ENCODE results near the gene XYLB.

XYLB gene

GRCh38 chr3:38334142-38335055, 12.2 kb upstream of the XYLB start:
- no peak overlapping the region for H3K4me3 ChIP-seq (ENCODE audit: low read length)

GRCh38 chr3:38335263-38335662, 11.3 kb upstream of the XYLB start:
- no peak overlapping the region for H2AFZ ChIP-seq (ENCODE audit: low read depth, low read length)
- no peaks in the 10 kb centered on the region for H3K9me3 ChIP-seq (ENCODE audit: low read length)
- H3K36me3 ChIP-seq (ENCODE audit: insufficient read depth, low read length): no peaks in the 10 kb centered on the region
- no peak overlapping the region for H3K4me3 ChIP-seq (ENCODE audit: low read length)
- no peaks in the 10 kb centered on the region for H3K27me3 ChIP-seq (ENCODE audit: insufficient read depth, low read length)
- no peaks in the 10 kb centered on the region for H3K4me1 ChIP-seq (ENCODE audit: insufficient read depth, low read length)

More at GRCh38 chr3:38334142-38335055, 12.2 kb upstream of the XYLB start:
- no peaks in the 10 kb centered on the region for H3K27me3 ChIP-seq (ENCODE audit: insufficient read depth, low read length)
- H2AFZ ChIP-seq (ENCODE audit: low read depth, low read length): no peak overlapping the region
- no peaks in the 10 kb centered on the region for H3K9me3 ChIP-seq (ENCODE audit: low read length)
- no peaks in the 10 kb centered on the region for H3K4me1 ChIP-seq (ENCODE audit: insufficient read depth, low read length)
- H3K36me3 ChIP-seq (ENCODE audit: insufficient read depth, low read length): no peaks in the 10 kb centered on the region

GRCh38 chr3:38337703-38338102, 8.9 kb upstream of the XYLB start:
- H3K4me3 ChIP-seq (ENCODE audit: low read length): no peak overlapping the region
- no peaks in the 10 kb centered on the region for H3K27me3 ChIP-seq (ENCODE audit: insufficient read depth, low read length)
- no peaks in the 10 kb centered on the region for H3K4me1 ChIP-seq (ENCODE audit: insufficient read depth, low read length)
- H2AFZ ChIP-seq (ENCODE audit: low read depth, low read length): no peak overlapping the region
- H3K9me3 ChIP-seq (ENCODE audit: low read length): peaks cover 4% of the 10 kb centered on the region
- no peaks in the 10 kb centered on the region for H3K36me3 ChIP-seq (ENCODE audit: insufficient read depth, low read length)

GRCh38 chr3:38343797-38344594, 2.6 kb upstream of the XYLB start:
- H3K27me3 ChIP-seq (ENCODE audit: insufficient read depth, low read length): no peaks in the 10 kb centered on the region

GRCh38 chr3:38345879-38346586, 552 bp upstream of the XYLB start:
- Histone ChIP-seq H3K4me3 (ENCODE audit: low read length) (peak overlapping the region; percentile 74), H3K4me1 (ENCODE audit: insufficient read depth, low read length) (peaks cover 4% of the 10 kb centered on the region), H3K27me3 (ENCODE audit: insufficient read depth, low read length) (no peaks in the 10 kb centered on the region), H3K9me3 (ENCODE audit: low read length) (peaks cover 8% of the 10 kb centered on the region), H3K36me3 (ENCODE audit: insufficient read depth, low read length) (peaks cover 2% of the 10 kb centered on the region), H2AFZ (ENCODE audit: low read depth, low read length) (peak overlapping the region; percentile 87)

More at GRCh38 chr3:38343797-38344594, 2.6 kb upstream of the XYLB start:
- Histone ChIP-seq H3K4me1 (ENCODE audit: insufficient read depth, low read length) (peaks cover 4% of the 10 kb centered on the region), H2AFZ (ENCODE audit: low read depth, low read length) (no peak overlapping the region), H3K4me3 (ENCODE audit: low read length) (no peak overlapping the region), H3K9me3 (ENCODE audit: low read length) (peaks cover 5% of the 10 kb centered on the region), H3K36me3 (ENCODE audit: insufficient read depth, low read length) (no peaks in the 10 kb centered on the region)

GRCh38 chr3:38347421-38348200, 1.0 kb downstream of the XYLB start:
- Histone ChIP-seq H3K4me3 (ENCODE audit: low read length) (peak overlapping the region; percentile 74), H3K9me3 (ENCODE audit: low read length) (peaks cover 8% of the 10 kb centered on the region), H3K36me3 (ENCODE audit: insufficient read depth, low read length) (peaks cover 2% of the 10 kb centered on the region), H2AFZ (ENCODE audit: low read depth, low read length) (peak overlapping the region; percentile 87), H3K27me3 (ENCODE audit: insufficient read depth, low read length) (no peaks in the 10 kb centered on the region), H3K4me1 (ENCODE audit: insufficient read depth, low read length) (peaks cover 4% of the 10 kb centered on the region)

GRCh38 chr3:38348903-38349302, 2.3 kb downstream of the XYLB start:
- H3K36me3 ChIP-seq (ENCODE audit: insufficient read depth, low read length): peaks cover 2% of the 10 kb centered on the region
- peaks cover 4% of the 10 kb centered on the region for H3K4me1 ChIP-seq (ENCODE audit: insufficient read depth, low read length)
- H3K4me3 ChIP-seq (ENCODE audit: low read length): no peak overlapping the region
- H2AFZ ChIP-seq (ENCODE audit: low read depth, low read length): no peak overlapping the region
- no peaks in the 10 kb centered on the region for H3K27me3 ChIP-seq (ENCODE audit: insufficient read depth, low read length)
- peaks cover 8% of the 10 kb centered on the region for H3K9me3 ChIP-seq (ENCODE audit: low read length)

GRCh38 chr3:38349684-38350359, 3.2 kb downstream of the XYLB start:
- Histone ChIP-seq H3K36me3 (ENCODE audit: insufficient read depth, low read length) (peaks cover 2% of the 10 kb centered on the region), H3K9me3 (ENCODE audit: low read length) (peaks cover 8% of the 10 kb centered on the region), H3K4me1 (ENCODE audit: insufficient read depth, low read length) (peaks cover 4% of the 10 kb centered on the region), H3K4me3 (ENCODE audit: low read length) (no peak overlapping the region), H2AFZ (ENCODE audit: low read depth, low read length) (no peak overlapping the region), H3K27me3 (ENCODE audit: insufficient read depth, low read length) (no peaks in the 10 kb centered on the region)

DNA sequence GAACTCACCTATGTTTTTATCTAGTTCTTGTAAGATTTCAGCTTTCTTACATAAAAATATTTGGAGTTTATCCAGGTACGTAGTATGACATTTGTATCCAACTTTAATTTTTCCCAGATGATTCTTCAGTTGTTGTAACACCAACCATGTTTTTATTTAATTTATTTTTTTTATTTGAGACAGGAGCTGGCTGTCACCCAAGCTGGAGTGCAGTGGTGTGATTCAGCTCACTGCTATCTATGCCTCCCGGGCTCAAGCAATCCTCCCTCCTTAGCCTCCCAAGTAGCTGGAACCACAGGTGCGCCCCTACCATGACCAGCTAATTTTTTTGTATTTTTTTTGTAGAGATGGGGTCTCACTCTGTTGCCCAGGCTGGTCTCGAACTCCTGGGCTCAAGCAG, 6.6 kb downstream of the XYLB start:
- H3K27me3 ChIP-seq (ENCODE audit: insufficient read depth, low read length): no peaks in the 10 kb centered on the region
- no peak overlapping the region for H3K4me3 ChIP-seq (ENCODE audit: low read length)
- no peaks in the 10 kb centered on the region for H3K4me1 ChIP-seq (ENCODE audit: insufficient read depth, low read length)
- H2AFZ ChIP-seq (ENCODE audit: low read depth, low read length): no peak overlapping the region
- H3K36me3 ChIP-seq (ENCODE audit: insufficient read depth, low read length): peaks cover 5% of the 10 kb centered on the region
- H3K9me3 ChIP-seq (ENCODE audit: low read length): peaks cover 11% of the 10 kb centered on the region

DNA sequence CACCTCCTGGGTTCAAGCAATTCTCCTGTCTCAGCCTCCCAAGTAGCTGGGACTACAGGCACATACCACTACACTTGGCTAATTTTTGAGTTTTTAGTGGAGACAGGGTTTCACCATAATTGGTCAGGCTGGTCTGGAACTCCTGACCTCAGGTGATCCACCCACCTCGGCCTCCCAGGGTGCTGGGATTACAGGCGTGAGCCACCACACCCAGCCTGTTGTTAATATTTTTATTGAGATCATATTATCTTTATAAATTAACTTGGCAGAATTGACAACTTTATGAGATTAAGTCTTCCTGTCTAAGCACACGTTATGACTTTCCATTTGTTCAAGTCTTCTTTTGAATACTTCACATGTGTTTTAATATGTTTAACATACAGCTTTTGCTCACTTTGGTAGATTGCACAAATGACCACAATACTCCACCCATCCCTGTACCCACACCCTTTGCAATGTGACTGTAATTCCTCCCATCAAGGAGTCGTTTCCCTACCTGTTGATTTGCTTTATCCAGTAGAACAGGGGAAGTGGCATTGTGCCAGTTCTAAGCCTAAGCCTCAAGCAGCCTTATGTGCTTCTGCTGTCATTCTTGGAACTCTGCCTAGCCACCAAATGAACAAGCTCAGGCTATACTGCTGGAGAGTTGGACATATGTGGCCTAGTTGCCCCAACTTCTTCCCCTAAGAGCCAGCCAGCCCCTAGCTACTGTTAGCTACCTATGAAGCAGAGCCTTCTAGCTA, 8.2 kb downstream of the XYLB start:
- Histone ChIP-seq H3K4me1 (ENCODE audit: insufficient read depth, low read length) (no peaks in the 10 kb centered on the region), H3K4me3 (ENCODE audit: low read length) (no peak overlapping the region), H3K36me3 (ENCODE audit: insufficient read depth, low read length) (peaks cover 5% of the 10 kb centered on the region), H3K27me3 (ENCODE audit: insufficient read depth, low read length) (no peaks in the 10 kb centered on the region), H2AFZ (ENCODE audit: low read depth, low read length) (no peak overlapping the region), H3K9me3 (ENCODE audit: low read length) (peaks cover 5% of the 10 kb centered on the region)

GRCh38 chr3:38359038-38359437, 12.5 kb downstream of the XYLB start:
- Histone ChIP-seq H3K4me3 (ENCODE audit: low read length) (no peak overlapping the region), H2AFZ (ENCODE audit: low read depth, low read length) (no peak overlapping the region), H3K4me1 (ENCODE audit: insufficient read depth, low read length) (no peaks in the 10 kb centered on the region), H3K36me3 (ENCODE audit: insufficient read depth, low read length) (peaks cover 4% of the 10 kb centered on the region), H3K9me3 (ENCODE audit: low read length) (peaks cover 5% of the 10 kb centered on the region), H3K27me3 (ENCODE audit: insufficient read depth, low read length) (no peaks in the 10 kb centered on the region)

All from neuron (in vitro differentiated cells).